Glutamatergic neuron (in vitro differentiated cells): Measurements from ENCODE around the gene INO80D. TPM values are rescaled to one million over a fixed set of nuclear protein-coding genes. Genes with fewer than 3 reads are reported as not detected.

Experiments used
- DNase-seq: peaks from one replicate; pipeline ENCODE4 v3.0.0; 2022
- H3K27ac Mint-ChIP-seq: one replicate; pipeline ENCODE4 v1.8.0; 2020; ENCODE audit warnings: mild to moderate bottlenecking, mixed read lengths, inconsistent platforms; ENCODE audit not compliant: unreplicated experiment
- H3K27me3 Mint-ChIP-seq: one replicate; pipeline ENCODE4 v1.8.0; 2020; ENCODE audit warnings: mild to moderate bottlenecking, moderate library complexity, mixed read lengths, inconsistent platforms; ENCODE audit not compliant: unreplicated experiment
- H3K36me3 Mint-ChIP-seq: one replicate; pipeline ENCODE4 v1.8.0; 2020; ENCODE audit warnings: mild to moderate bottlenecking, mixed read lengths, inconsistent platforms; ENCODE audit not compliant: unreplicated experiment
- H3K4me1 Mint-ChIP-seq: one replicate; pipeline ENCODE4 v1.8.0; 2020; ENCODE audit warnings: mild to moderate bottlenecking, low read depth, mixed read lengths, inconsistent platforms; ENCODE audit not compliant: unreplicated experiment
- H3K4me3 Mint-ChIP-seq: one replicate; pipeline ENCODE4 v1.8.0; 2020; ENCODE audit warnings: mild to moderate bottlenecking, mixed read lengths, inconsistent platforms; ENCODE audit not compliant: unreplicated experiment
- H3K9me3 Mint-ChIP-seq: one replicate; pipeline ENCODE4 v1.8.0; 2020; ENCODE audit warnings: mild to moderate bottlenecking, moderate library complexity, mixed read lengths, inconsistent platforms; ENCODE audit not compliant: unreplicated experiment
- total RNA-seq: library from RNA; stranded (reverse); fragmentation: NEBNext Ultra II Directional; extraction: Animal tissue kit (Norgen Biotek cat#: 25700); gene quantifications from one replicate; pipeline ENCODE4 v1.2.1, GENCODE V29; 2021; ENCODE audit not compliant: unreplicated experiment
- TF ChIP-seq, protein P1 (sequence below): fragments of 200-600 bp; sonication (generic); IDR thresholded peaks from one replicate; pipeline ENCODE4 v1.5.0; 2021; ENCODE audit not compliant: partially characterized antibody, unreplicated experiment

INO80D gene
- total RNA-seq, 1 donor from 2014 or later = 25.0 TPM

DNA sequence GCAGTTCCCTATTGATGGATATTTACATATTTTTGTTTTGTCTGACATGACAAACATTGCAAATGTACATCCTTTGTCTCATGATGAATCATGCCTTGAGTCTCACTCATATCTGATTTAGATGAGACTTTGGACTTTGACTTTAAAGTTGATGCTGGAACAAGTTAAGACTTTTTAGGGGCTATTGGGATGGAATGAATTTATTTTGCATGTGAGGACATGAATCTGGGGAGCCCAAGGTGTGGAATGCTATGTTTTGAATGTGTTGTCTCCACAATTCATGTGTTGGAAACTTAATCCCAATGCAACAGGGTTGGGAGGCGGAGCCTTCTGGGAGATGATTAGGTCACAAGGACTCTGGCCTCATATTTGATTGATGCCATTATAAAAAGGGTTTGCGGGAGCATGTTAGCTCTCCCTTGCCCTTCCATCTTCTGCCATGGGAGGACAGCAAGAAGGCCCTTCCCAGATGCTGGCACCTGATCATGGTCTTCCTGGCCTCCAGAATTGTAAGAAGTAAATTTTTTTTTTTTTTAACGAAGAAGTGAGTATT lies 29.1 kb upstream of the INO80D start:
- peaks cover 3% of the 10 kb centered on the region for H3K36me3 Mint-ChIP-seq
- no peaks in the 10 kb centered on the region for H3K27me3 Mint-ChIP-seq
- H3K4me3 Mint-ChIP-seq = no peak overlapping the region
- no peak overlapping the region for H3K27ac Mint-ChIP-seq
- H3K4me1 Mint-ChIP-seq = no peaks in the 10 kb centered on the region
- no peak for DNase-seq
- TF ChIP-seq, protein P1, sequence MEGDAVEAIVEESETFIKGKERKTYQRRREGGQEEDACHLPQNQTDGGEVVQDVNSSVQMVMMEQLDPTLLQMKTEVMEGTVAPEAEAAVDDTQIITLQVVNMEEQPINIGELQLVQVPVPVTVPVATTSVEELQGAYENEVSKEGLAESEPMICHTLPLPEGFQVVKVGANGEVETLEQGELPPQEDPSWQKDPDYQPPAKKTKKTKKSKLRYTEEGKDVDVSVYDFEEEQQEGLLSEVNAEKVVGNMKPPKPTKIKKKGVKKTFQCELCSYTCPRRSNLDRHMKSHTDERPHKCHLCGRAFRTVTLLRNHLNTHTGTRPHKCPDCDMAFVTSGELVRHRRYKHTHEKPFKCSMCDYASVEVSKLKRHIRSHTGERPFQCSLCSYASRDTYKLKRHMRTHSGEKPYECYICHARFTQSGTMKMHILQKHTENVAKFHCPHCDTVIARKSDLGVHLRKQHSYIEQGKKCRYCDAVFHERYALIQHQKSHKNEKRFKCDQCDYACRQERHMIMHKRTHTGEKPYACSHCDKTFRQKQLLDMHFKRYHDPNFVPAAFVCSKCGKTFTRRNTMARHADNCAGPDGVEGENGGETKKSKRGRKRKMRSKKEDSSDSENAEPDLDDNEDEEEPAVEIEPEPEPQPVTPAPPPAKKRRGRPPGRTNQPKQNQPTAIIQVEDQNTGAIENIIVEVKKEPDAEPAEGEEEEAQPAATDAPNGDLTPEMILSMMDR = no peak
- H3K9me3 Mint-ChIP-seq = peaks cover 2% of the 10 kb centered on the region

DNA sequence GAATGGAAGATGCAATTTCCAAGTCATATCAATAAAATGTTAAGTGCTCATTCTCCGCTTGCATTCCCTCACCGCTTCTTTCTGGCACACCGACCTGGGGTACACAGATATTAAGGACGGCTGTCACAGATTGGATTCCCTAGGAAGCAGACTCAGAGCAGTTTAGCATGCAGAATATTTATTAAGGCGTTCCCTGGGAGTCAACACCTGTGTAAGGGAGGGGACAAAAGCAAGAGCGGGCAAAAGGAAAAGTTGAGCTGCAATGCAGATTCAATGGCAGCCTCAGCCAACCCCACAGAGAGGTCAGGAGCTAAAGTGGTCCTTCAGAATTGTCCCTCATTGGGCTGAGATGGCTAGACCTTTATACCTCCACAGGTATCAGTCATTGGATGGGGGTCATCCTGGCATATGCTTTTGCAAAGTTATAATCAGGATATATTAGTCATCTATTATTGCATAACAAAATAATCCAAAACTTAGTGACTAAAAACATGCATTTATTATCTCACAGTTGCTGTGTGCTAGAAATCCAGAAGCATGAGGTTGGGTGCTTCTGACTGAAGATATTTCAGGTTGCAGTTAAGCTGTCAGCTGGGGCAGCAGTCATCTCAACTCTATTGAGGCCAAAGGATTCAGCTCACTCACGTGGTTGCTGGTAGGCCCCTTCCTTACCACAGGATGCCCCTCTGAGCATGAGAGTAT lies 27.0 kb upstream of the INO80D start:
- TF ChIP-seq, protein P1 = no peak
- no peaks in the 10 kb centered on the region for H3K4me1 Mint-ChIP-seq
- DNase-seq = no peak
- H3K27me3 Mint-ChIP-seq = no peaks in the 10 kb centered on the region
- peaks cover 2% of the 10 kb centered on the region for H3K9me3 Mint-ChIP-seq
- no peak overlapping the region for H3K4me3 Mint-ChIP-seq
- no peak overlapping the region for H3K27ac Mint-ChIP-seq
- no peaks in the 10 kb centered on the region for H3K36me3 Mint-ChIP-seq

- Mint-ChIP-seq H3K36me3 (no peaks in the 10 kb centered on the region), H3K4me3 (no peak overlapping the region), H3K9me3 (peaks cover 2% of the 10 kb centered on the region), H3K27me3 (no peaks in the 10 kb centered on the region), H3K4me1 (no peaks in the 10 kb centered on the region), H3K27ac (no peak overlapping the region)
- no peak for DNase-seq
- TF ChIP-seq, protein P1 = no peak
Observed at GRCh38 chr2:206112108-206112507, 26.1 kb upstream of the INO80D start.

DNA sequence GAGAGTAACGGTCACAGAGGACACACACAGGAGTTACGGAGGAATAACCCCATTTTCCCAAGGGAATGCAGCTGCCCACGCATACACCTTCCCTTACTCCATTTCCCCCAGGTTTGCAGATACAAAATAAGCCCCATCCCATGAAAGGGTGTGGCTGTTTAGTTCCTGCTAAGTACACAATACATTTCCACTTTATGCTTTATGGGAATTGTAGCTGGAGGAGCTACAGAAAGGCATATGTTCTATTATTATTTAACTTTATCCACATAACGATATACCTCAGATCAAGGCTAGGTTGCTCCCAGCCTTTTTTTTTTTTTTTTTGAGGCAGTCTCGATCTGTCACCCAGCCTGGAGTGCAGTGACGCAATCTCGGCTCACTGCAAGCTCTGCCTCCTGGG lies 22.7 kb upstream of the INO80D start:
- H3K4me3 Mint-ChIP-seq = no peak overlapping the region
- no peaks in the 10 kb centered on the region for H3K27me3 Mint-ChIP-seq
- no peaks in the 10 kb centered on the region for H3K36me3 Mint-ChIP-seq
- H3K4me1 Mint-ChIP-seq = no peaks in the 10 kb centered on the region
- no peak overlapping the region for H3K27ac Mint-ChIP-seq
- H3K9me3 Mint-ChIP-seq = no peaks in the 10 kb centered on the region
- TF ChIP-seq, protein P1 = no peak
- no peak for DNase-seq

- Mint-ChIP-seq H3K4me1 (no peaks in the 10 kb centered on the region), H3K36me3 (no peaks in the 10 kb centered on the region), H3K27me3 (no peaks in the 10 kb centered on the region), H3K27ac (no peak overlapping the region), H3K4me3 (no peak overlapping the region), H3K9me3 (no peaks in the 10 kb centered on the region)
- no peak for DNase-seq
- TF ChIP-seq, protein P1 = no peak
Observed at GRCh38 chr2:206105541-206105940, 19.6 kb upstream of the INO80D start.
